ENCODE data around the gene DLGAP1.

Gene DLGAP1

GRCh38 chr18:3455907-3456685, 999.0 kb downstream of the DLGAP1 start:
- TF ChIP-seq JUND (IDR thresholded peaks at IDR 0.05; ENCODE audit: low read depth): no peak; the same call in 1 of the 2 replicates
- in situ Hi-C loops (cut with HindIII; ENCODE audit: low pct_unique_long_range_greater_than_20kb, low sequenced_read_pairs): no loop called here
- peak in 1 of 2 experiments; percentile 44 for DNase-seq (ENCODE audit: low read depth in 1 of 2, low spot score in 1 of 2)

GRCh38 chr18:3455090-3455635, 999.9 kb downstream of the DLGAP1 start:
- no peak for TF ChIP-seq JUND (IDR thresholded peaks at IDR 0.05; ENCODE audit: low read depth)
- in situ Hi-C loops (cut with HindIII; ENCODE audit: low pct_unique_long_range_greater_than_20kb, low sequenced_read_pairs): no loop called here
- DNase-seq (ENCODE audit: low read depth in 1 of 2, low spot score in 1 of 2): no peak

DNA sequence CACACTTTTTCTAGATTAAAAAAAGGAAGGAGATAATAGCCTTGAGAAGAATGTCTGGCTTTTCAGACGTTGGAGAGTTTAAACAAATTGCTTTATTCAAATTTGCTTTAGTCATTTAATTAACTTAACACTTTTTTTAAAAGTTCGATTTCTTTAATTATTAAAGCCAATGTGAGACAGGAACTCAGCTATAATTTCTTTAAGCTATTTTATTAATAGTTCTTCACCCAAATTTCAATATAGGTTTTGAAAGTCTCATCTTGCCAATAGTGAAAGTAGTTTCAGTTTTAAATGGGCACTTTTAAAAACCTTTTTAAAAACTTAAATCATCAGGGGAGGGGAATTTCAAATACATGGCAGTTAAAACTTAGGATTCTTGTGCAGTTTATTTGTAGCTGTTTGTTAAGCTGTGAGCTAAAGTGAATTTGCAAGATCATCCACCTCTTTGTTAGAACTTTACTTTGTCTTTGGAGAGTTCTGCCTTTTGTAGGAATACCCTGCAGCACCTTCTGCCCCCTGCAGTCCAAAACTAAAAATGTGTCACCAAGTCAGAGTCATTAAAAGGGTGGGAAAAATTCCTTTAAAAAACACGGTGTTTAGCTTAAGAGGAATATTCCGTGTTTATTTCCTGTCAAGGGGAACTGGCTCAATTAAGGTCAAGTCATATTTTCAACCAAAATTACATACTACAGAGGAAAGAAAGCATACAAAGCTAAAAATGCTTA, 1000.6 kb downstream of the DLGAP1 start:
- in situ Hi-C loops (cut with HindIII; ENCODE audit: low pct_unique_long_range_greater_than_20kb, low sequenced_read_pairs): no loop called here
- TF ChIP-seq JUND (IDR thresholded peaks at IDR 0.05; ENCODE audit: low read depth): no peak
- DNase-seq (ENCODE audit: low read depth in 1 of 2, low spot score in 1 of 2): peak in 1 of 2 experiments; percentile 68

DNA sequence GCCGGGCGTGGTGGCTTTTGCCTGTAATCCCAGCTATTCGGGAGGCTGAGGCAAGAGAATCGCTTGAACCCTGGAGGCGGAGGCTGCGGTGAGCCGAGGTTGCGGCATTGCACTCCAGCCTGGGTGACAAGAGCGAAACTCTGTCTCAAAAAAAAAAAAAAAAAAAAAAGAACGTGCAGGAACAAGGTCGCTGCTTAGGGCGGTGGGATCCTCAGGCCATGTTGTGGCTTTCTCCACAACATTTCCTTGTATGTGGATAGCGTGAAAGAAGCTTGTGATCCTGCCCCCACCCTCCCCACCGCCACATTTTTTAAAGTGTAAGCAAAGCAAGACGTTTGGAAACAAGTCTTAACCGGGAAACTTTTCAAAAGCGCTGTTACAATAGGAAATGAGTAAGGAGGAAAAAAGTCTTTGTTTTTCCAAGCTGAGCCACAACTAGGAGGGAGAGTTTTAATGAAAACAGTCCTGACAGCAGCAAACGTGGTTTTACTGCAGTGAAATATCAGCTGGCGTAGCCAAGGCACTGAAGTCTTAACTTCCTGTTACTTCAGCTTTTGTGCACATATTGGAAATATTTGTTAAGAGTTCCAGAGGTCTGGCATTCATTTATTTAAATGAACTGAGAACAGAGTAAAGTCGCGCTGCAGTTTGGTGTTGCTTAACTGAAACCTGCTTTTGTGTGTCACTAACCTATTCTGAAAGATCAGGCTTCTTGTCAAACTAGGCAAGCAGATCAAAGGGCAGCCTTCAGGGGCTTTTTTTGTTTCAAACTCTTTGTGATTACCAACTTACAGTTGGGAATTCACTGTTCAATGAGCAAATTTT, 1001.4 kb downstream of the DLGAP1 start:
- TF ChIP-seq JUND (IDR thresholded peaks at IDR 0.05; ENCODE audit: low read depth): no peak
- in situ Hi-C loops (cut with HindIII; ENCODE audit: low pct_unique_long_range_greater_than_20kb, low sequenced_read_pairs): no loop called here
- DNase-seq (ENCODE audit: low read depth in 1 of 2, low spot score in 1 of 2): peak in 1 of 2 experiments; percentile 27

DNA sequence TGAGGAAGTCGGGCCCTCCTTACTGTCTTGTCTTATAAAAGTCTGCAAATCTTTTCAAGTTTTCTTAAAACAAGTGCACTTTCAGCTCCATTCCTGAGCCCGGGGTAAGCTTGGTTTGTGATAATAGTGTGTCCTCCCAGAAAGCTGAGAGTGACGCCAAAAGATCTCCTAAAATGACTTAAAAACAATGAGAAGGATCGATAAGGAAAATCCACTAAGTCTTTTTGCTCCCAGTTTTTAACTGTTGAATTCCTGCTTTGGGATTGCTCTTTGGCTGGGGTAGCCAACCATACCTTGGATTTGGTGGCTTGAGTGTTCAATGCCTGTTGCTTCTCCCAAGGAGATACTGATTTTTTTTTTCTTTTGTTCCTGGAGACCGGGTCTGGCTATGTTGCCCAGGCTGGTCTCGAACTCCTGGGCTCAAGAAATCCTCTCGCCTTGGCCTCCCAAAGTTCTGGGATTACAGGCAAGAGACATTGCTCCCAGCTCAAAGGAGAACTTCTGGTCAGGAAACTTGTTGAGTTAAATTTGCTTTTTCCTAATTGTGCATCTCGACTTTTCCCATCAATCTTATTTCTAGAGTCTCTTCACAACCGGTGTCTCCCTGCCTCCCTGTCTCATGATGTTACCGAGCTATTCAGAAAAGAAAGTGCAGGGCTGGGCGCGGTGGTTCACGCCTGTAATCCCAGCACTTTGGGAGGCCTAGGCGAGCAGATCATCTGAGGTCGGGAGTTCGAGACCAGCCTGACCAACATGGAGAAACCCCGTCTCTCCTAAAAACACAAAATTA, 1002.2 kb downstream of the DLGAP1 start:
- in situ Hi-C loops (cut with HindIII; ENCODE audit: low pct_unique_long_range_greater_than_20kb, low sequenced_read_pairs): no loop called here
- no peak for TF ChIP-seq JUND (IDR thresholded peaks at IDR 0.05; ENCODE audit: low read depth)
- DNase-seq (ENCODE audit: low read depth in 1 of 2, low spot score in 1 of 2): peak in 1 of 2 experiments; percentile 6

- DNase-seq (ENCODE audit: low read depth in 1 of 2, low spot score in 1 of 2): peak in 1 of 2 experiments; percentile 68
- TF ChIP-seq JUND (IDR thresholded peaks at IDR 0.05; ENCODE audit: low read depth): no peak
- in situ Hi-C loops (cut with HindIII; ENCODE audit: low pct_unique_long_range_greater_than_20kb, low sequenced_read_pairs): no loop called here
These were observed 1002.9 kb downstream of the DLGAP1 start for GRCh38 chr18:3451989-3452749.

GRCh38 chr18:3451183-3451988, 1003.7 kb downstream of the DLGAP1 start:
- DNase-seq (ENCODE audit: low read depth in 1 of 2, low spot score in 1 of 2): peak; percentile 39 to 87
- in situ Hi-C loops (cut with HindIII; ENCODE audit: low pct_unique_long_range_greater_than_20kb, low sequenced_read_pairs): no loop called here
- no peak for TF ChIP-seq JUND (IDR thresholded peaks at IDR 0.05; ENCODE audit: low read depth)

DNA sequence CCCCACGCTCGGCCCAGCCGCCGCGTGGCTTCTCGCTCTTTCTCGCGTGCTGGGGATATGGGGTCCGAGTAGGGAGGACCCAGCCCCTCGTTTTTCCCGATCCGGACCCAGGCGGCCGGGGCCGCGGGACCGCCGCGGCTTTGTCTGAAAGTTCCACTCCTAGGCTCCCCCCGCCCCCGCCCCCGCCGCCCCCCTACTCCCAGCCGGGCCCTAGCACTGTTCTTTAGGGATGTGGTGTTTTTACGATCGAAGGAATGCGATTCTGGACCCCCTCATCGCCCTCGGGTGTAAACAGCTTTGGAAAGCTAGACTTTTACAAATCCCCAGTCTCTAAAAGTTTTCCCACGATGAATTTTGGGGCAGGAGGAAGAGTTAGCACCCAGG, 1004.3 kb downstream of the DLGAP1 start:
- TF ChIP-seq JUND (IDR thresholded peaks at IDR 0.05; ENCODE audit: low read depth): no peak
- no peak for DNase-seq (ENCODE audit: low read depth in 1 of 2, low spot score in 1 of 2)
- in situ Hi-C loops (cut with HindIII; ENCODE audit: low pct_unique_long_range_greater_than_20kb, low sequenced_read_pairs): no loop called here

DNA sequence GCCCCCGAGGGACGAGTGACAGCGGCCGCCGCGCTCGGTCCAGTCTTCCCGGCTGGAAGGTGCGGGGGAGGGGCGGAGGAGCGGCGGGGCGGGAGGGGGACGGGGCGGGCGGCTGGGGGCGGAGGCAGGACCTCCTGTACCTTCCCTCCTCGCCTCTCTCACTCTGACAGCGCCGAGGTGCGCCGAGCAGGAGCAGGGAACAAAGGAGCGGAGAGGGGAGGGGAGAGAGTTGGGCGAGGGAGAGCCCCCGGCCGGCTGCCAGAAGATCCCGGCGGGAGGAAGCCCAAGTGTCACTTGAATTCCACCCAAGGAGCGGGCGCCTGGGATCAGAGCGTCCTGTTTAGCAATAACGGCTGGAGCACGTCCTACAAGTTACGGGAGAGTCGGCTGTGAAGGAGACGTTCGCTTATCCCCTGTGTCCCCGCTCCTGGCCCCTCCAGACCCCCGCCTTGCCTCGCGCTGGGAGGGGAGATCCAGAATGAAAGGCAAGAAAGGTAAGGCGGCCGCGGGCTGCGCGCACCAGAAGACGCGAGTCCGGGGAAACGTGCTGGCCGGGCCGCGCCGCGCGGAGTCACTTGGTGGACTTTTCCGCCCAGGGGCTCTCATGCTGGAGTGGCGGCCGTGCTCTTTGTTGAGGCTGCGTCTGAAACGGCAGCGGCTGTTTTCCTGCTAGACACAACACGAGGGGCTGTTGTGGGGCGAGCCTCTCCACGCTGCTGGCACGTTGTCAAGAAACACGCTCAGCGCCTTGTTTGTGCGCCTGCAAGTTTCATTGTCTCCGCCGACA, 1004.9 kb downstream of the DLGAP1 start, which contains the start of gene TGIF1:
TSS of gene TGIF1 (plus strand) at position 161 of the 787 bp plus-strand sequence. CDS start at position 479, 318 bp downstream.
- peak in 1 of 2 experiments; percentile 88 for DNase-seq (ENCODE audit: low read depth in 1 of 2, low spot score in 1 of 2)
- TF ChIP-seq JUND (IDR thresholded peaks at IDR 0.05; ENCODE audit: low read depth): no peak
- in situ Hi-C loops (cut with HindIII; ENCODE audit: low pct_unique_long_range_greater_than_20kb, low sequenced_read_pairs): no loop called here

Measured in T47D (cell line).